Hematopoietic multipotent progenitor cell treated with erythropoietin and hydrocortisone succinate and interleukin-3 and kit ligand, for 8 days (in vitro differentiated cells): ENCODE results near the gene GNG7.
A peak's percentile ranks its signal among the peaks of the same experiment; 100 is the strongest.
"Not testable (repeated sequence)": the region's sequence is repeated elsewhere in the genome, so short reads cannot be mapped to it uniquely, and the experiment has no call there.

Source experiments
- DNase-seq: peaks from one replicate; pipeline ENCODE4 v3.0.0-alpha.2; 2015

Gene GNG7

GRCh38 chr19:2477732-2478191 is 224.7 kb downstream of the GNG7 start:
- no peak for DNase-seq

- DNase-seq, result no peak
These were observed 225.3 kb downstream of the GNG7 start for GRCh38 chr19:2477141-2477710.

- DNase-seq, result no peak
These were observed 225.9 kb downstream of the GNG7 start for GRCh38 chr19:2476451-2477140.

GRCh38 chr19:2475702-2476450 is 226.6 kb downstream of the GNG7 start, which contains the start of gene GADD45B:
Gene GADD45B, plus strand, starts transcription at chr19:2476127. Its CDS starts 232 bp downstream, at chr19:2476359.
- peak; percentile 94 for DNase-seq

- DNase-seq, result peak; percentile 42
These were observed 227.3 kb downstream of the GNG7 start for GRCh38 chr19:2475018-2475701.

- DNase-seq, result peak; percentile 73
These were observed 228.1 kb downstream of the GNG7 start for GRCh38 chr19:2474232-2475017.

- not testable (repeated sequence) for DNase-seq
These were observed 232.6 kb downstream of the GNG7 start for GRCh38 chr19:2469915-2470200.

GRCh38 chr19:2469102-2469914 is 233.2 kb downstream of the GNG7 start:
- no peak for DNase-seq

- no peak for DNase-seq
These were observed 233.9 kb downstream of the GNG7 start for GRCh38 chr19:2468596-2468995.

- DNase-seq, result no peak
These were observed 238.1 kb downstream of the GNG7 start for GRCh38 chr19:2464389-2464788.

GRCh38 chr19:2463694-2464093 is 238.8 kb downstream of the GNG7 start:
- DNase-seq, result not testable (repeated sequence)

GRCh38 chr19:2462635-2463421 is 239.7 kb downstream of the GNG7 start:
- DNase-seq, result no peak

- peak; percentile 75 for DNase-seq
These were observed 240.5 kb downstream of the GNG7 start for GRCh38 chr19:2461751-2462634.
